Measurements from ENCODE around the gene RASSF4.

The RASSF4 gene

DNA sequence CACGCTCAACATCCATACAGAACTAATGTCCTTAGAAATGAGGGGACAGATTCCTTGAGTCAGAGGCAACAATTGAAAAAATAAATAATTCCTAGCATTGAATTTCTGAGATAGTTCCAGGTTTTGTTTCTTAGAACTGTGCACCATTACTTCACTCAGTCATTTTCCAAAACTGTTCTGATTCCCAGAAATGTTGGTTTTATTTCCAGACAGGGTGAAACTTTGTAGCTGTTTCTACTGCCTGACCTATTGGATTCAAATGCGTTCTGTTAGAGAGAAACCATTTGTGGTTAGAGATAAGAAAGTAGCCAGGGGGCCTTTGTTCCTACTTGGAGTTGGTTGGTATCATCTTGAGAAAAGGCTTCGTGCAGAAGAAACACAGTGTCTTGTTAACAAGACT is 27.1 kb downstream of the RASSF4 start:
- no peak for DNase-seq

DNA sequence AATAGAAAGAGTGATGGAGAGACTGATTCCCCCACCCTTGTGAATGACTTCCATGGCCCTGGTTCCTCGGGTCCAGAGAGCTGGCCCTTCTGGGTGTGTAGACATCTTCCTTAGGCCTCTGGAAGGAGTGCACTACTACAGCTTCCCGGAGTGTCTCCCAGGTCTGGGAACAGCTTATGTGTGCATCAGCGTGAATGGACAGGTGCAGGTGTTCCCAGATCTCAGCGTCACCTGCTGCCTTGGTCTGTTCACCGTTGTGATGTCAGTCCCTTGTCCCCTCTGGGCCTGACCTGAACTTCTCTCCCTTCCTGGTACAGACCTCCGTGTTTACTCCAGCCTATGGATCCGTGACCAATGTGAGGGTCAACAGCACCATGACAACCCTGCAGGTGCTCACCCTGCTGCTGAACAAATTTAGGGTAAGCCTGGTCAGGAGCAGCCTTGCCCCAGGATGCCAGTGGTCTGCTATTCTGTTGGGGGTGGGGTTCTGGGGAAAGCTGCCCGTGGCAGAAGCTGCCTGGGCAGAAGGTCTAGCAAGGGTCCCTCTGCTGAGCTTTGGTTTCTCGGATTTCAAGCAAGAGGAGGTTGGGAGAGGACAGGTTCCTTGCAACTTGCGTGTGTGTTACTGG is 29.5 kb downstream of the RASSF4 start:
- no peak for DNase-seq

DNA sequence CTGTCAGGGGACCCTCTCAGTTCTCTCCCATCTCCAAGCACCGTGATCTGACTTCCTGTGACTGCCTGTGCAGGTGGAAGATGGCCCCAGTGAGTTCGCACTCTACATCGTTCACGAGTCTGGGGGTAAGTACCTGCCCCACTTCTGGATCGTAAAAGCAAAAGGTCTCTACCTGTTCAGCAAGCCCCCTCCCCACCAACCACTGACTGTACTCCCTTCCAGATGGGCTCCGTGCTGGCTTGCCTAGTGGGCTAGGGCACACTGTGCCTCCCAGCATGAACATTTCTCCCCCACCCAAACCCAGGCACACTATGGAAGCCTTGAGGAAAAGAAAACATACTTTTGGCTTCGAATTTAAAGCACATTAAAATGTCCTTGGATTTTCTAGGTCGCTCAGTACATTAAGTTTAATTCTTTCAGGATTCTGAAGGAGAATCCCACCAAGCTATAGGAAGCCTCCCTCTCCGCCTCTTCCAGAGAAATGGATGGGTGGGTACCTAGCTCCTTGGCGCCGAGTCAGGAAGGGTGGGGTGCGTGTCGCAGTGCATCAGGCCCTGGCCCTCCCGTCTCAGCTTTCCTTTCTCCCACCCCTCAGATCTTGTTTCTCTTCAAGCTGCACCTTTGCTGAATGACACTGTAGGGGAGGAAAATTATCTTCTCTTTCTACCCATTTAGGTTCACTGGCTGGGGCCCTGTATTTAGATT is 30.1 kb downstream of the RASSF4 start:
- no peak for DNase-seq

DNA sequence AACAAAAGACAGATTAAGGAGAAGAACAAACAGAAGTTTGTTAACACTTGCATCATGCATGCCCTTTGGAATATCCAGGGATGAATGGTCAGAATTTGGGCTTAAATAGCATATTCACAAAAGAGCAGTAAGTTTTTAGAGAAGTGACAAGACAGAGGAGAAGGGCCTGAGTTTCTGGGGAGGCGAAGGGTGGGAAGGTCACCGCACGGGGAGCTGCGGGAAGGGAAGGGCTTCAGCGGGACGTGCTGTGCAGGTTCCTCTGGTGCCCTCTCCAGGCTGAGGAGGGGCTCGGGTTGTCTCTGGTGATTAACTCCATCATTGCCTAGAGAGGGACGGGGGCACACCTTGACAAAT is 30.7 kb downstream of the RASSF4 start:
- peak; percentile 37 for DNase-seq

DNA sequence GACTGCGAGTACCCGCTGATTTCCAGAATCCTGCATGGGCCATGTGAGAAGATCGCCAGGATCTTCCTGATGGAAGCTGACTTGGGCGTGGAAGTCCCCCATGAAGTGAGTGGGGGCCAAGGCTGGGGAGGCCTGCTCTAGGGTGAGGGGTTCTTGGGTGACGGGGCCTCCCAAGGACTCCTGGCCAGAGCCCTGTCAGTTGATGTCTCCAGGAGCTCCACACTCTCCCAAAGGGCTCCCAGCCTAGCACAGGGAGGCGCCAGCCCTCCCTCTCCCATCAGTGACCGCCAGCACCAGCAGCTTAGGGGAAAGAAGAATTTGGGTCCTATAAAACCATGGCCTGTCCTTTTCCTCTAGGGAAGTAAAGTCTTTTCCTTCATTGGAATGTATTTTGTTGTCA is 31.4 kb downstream of the RASSF4 start:
- no peak for DNase-seq

DNA sequence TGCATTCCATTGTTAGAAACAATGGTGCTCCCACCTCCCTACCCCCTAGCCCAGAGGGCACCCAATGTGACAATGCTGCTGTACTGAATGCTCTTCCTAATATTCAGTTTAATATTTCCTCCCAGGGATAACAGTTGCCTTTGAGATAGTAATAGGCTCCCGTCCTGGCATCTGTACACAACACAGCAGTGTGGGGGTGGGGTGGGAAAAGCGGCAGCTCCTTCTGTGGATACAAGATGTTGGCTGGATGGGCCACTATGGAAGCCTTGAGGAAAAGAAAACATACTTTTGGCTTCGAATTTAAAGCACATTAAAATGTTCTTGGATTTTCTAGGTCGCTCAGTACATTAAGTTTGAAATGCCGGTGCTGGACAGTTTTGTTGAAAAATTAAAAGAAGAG is 32.0 kb downstream of the RASSF4 start:
- DNase-seq: no peak

DNA sequence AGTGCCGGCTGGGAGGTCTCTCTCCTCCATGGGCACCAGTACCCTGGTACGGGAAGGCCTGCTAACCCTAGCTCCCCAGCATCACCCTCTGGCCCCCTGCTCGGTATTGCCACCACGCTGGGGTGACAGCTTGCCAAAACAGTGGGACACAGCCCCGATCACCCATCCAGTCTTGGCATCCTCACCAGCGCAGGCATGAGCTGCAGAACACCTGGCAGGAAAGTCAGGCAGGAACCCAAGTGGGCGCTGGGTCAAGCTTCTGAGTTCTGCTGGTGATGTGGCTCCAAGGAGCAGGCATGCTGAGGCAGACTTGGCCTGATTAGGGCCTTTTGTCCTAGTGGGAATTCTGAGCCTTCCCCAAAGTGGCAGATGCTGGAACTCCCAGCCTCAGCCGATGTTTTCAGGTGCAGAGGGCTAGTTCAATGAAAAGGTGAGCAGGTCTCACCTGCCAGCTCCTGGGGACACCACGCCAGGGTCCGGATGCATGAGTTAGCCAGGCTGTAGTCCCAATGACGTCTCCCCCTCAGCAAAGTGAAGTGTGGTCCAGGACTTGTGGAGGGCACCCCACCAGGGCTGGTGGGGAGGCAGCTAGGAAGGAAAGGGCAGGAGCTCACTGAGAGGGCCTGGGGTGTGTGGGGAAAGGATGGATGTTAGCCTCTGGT is 32.6 kb downstream of the RASSF4 start:
- no peak for DNase-seq

DNA sequence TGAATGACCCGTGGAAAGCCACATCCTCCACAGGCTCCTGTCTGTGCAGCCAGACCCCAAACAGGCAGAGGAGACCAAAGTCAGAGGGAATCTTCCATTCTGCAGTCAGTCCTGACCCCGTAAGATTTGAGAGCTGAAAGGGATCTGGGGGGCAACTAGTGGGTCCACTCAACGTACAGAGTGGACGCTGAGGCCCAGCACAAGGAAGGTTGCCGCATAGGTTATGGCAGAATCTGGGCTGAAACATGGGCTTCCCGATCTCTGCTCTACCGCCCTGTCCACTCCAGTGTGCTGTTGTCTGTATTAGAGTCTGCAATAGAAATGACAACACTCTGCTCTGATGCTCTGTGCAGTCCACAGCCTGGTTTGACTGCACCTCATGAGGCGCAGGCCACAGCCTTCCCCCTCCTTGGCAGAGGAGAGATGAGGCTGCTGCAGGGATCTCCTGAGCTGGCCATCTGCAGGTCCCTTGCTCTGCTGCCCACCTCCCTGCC is 33.2 kb downstream of the RASSF4 start:
- DNase-seq: no peak

DNA sequence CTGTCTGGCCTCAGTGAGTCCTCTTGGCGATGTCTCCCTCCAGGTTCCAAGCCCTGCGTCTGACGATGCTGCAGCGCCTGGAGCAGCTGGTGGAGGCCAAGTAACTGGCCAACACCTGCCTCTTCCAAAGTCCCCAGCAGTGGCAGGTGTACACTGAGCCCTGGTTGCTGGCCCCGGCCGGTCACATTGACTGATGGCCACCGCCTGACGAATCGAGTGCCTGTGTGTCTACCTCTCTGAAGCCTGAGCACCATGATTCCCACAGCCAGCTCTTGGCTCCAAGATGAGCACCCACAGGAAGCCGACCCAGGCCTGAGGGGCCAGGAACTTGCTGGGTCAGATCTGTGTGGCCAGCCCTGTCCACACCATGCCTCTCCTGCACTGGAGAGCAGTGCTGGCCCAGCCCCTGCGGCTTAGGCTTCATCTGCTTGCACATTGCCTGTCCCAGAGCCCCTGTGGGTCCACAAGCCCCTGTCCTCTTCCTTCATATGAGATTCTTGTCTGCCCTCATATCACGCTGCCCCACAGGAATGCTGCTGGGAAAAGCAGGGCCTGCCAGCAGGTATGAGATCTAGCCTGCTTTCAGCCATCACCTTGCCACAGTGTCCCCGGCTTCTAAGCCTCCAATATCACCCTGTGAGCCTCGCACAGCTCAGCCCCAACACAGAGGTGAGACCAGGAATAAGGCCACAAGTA is 33.8 kb downstream of the RASSF4 start:
- no peak for DNase-seq

DNA sequence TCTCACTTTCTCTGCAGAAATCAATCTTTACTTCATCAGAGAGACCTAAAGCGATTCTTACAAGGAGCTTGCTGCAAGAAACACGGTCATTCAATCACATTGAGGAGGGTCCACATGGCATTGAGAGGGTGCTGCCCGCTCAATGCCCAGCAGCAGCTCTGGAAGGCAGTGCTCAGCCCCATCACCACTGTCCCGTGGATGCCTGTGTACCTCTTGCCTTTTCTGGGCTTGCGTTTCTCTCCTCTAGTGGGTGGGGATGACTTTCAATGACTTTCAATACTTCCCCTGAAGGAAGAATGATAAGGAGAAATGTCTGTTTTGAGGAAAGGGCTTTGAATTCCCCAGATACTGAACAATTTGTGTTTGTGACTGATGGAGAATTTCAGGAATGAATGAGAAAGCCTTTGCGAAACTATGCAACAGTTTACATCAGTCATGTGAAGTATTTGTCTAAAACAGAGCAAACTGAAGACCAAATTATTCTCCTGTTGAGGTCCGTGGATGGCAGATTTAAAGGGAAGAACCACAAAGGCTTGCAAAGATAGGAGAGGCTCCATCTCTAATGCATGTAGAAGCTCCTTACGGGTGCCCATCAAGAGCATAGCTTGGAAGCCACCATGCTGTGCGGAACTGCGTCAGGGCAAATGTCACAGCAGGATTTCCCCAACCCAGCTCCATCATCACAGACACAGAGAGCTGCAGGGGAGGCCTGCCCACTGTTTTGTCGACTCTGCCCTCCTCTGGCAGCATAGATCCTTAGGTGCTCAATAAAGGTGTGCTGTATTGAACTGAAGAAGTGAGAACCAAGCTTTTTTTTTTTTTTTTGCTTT is 34.5 kb downstream of the RASSF4 start:
- DNase-seq: no peak

DNA sequence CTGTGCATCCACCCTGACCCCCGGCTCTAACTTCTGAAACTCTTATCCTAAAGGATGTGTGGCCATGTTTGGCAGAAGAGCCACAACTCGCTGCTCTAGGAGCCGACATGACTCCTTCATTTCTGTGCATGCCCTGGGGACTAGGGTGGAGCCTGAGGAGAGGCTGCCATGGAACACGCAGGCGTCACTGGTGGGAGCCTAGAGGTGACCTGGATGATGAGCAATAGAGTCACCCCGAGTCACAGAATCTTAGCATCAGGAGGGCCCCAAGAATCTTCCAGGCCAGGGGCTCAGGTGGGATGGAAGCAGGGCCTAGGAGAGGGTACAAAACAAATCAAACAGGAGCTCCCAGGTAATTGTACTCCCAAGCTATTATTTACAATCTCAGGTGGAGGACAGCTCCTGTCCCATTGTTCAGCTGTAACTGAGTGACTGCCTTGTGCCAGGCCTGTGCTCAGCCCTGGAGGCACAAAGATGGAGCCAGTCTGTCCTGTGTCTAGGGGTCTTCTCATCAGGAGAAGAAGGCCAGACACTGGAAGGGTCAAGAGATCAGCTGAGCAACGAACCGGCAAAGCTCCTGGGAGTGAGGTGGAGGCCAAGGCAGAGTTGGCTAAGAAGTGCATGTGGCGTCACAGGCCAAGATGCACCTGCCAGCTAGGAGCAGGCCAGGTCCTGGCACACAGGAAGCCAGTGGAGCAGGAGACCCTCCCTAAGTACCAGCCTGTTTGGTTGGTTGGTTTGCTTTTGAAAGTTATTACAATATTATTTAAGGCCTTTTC is 35.3 kb downstream of the RASSF4 start:
- no peak for DNase-seq

DNA sequence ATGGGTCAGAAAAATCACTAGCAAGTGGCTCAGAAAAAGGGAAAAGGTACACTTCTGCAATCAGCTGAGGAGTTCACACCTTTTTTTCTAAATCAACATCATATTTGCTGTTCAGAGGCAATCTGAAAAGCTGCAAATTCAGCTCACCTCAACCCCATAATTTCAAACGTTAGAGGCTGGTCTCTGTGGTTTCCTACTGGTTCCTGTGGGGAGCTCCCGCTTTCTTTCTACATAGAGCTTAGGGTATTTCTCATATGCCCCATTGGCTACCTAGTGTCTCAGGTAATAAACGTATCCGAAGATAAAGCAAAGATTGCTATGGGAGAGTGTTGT is 35.9 kb downstream of the RASSF4 start:
- no peak for DNase-seq

DNA sequence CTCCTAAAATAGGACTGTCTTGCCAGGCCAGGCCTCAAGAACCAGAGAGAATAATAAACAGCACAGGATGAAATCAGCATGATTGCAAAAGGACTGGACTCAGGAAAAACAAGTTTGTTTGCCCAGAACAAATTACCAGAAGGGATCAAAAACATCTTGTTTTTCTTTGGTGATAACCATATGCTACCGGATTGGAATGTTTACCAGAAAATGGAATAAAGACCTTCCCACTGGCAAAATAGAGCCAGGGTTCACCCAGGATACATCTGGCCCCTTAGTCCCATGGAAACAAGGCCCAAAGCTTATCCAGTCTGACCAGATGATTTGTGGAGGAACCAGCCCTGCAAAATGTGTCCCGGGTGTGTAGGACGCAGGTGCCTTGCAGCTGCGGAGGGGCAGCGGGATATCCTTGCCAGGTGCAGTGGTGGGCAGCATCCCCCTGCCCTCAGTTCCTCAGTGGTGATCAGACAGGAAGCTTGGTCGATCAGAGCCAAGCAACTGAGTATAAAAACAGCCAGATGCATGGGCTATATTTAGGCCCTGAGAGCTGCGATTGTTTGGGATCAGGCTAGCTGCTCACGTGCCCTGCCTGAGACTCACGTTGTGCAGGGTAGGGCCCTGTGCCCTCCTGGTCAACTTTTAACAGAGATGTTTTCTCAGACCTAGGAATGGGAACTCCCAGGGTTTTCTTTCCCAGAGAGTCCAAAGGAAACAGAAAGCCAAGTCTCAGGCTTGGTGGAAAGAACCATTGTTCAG is 36.5 kb downstream of the RASSF4 start:
- DNase-seq: peak; percentile 33

DNA sequence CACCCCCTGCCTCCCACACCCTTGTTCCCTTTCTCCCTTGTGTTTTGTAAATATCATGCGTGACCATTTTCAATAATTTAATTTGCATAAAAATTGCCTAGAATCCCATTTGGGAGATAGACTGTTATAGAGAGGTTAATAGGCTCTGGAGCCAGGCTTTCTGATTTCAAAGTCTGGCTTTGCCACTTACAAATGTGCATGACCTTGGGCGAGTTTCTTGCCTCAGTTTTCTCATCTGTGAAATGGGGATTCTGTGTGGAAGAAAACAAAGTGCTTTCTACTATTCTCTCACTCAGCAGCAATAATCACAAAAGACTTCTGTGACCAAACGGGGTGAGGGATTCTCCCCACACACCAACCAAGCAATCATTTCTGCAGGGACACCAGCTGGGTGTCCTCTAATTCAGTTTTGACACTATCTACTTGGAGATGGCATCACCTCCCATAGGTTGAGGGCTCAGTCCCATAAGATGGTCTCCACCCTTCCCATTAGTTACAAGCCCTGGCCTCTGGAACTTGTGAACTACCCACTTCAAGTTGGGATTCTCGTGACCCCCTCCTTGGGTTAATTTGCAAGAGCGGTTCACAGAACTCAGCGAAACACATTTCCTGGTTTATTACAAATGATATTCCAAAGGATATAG is 37.6 kb downstream of the RASSF4 start:
- DNase-seq: no peak

DNA sequence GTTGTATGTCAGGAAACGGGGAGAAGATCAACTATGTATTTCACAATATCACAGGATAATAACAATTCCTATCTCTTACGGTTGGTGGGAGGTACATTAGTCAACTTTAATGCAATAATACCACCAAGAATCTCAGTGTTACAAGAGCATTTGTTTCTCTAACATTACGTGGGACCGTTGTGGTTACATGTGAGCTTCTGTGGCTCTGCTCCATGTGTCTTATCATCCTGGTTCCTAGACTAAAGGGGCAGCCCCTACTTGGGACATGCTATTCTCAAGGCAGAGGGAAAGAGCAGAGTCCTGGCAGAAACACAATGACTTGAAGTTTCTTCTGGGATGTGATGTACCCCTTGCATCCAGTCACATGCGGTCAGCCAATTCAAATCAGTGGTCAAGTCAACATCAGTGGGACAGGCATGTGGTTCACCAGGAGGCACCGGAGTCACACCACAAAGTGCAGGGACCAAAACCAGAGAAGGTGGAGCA is 38.6 kb downstream of the RASSF4 start:
- no peak for DNase-seq

DNA sequence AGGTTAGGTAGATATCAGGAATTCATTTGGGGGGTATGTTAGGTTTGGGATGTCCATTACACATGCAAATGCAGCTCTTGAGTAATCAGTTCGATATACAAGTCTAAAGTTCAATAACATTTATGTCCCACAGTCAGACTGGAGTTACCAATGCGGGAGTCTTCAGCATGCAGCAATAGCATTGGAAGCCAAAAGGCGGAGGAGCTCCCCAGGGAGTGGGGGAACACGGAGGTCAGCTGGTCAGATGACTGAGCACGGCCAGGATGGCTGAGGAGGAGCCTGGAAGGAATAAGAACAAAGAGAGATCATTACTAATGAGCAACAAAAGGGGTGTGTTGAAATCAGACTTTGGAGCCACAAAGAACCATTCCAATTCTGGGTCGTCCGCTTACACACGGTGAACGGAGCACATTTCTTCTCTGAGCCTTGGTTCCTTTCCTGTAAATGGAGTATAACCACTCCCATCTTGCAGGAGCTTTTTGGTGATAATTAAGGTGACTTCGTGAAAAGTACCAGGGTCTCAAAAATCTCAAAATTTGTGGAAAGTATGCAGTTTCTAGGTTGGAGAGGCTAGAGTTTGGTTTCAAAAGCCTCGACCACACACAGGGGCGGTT is 40.6 kb downstream of the RASSF4 start:
- DNase-seq: no peak

DNA sequence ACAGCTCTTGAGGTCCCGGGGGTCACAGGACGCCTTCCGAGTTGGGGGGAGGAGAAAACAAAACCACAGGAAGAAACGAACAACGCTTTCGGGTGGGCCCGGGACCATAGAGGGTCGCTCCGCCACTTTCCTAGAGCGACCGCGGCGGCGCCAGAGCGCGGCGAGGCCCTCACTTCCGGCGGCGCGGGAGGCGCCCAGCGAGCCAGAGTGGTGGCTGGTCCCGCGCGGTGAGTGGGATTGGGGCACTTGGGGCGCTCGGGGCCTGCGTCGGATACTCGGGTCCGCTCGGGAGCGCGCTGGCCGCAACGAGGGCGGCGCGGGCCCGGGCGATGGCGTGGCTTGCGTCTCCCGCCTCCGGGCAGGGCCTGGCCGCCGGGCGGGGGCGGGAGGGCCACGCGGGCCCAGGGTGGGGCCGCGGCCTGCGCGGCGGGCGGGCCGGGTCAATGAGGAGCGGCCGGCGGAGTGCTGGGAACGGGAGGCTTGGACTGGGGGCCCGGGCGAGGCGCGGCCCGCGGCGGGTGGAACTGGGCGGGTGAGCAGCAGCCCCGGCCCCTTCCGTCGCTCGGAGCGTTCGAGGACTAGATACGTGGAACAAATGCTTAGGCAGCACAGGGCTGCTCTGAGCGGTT is 41.3 kb downstream of the RASSF4 start, which contains the start of gene ZNF22:
Gene ZNF22, plus strand, starts transcription at position 172 of the 629 bp plus-strand sequence. CDS start 2,446 bp downstream, outside the sequence.
- DNase-seq: peak; percentile 94

DNA sequence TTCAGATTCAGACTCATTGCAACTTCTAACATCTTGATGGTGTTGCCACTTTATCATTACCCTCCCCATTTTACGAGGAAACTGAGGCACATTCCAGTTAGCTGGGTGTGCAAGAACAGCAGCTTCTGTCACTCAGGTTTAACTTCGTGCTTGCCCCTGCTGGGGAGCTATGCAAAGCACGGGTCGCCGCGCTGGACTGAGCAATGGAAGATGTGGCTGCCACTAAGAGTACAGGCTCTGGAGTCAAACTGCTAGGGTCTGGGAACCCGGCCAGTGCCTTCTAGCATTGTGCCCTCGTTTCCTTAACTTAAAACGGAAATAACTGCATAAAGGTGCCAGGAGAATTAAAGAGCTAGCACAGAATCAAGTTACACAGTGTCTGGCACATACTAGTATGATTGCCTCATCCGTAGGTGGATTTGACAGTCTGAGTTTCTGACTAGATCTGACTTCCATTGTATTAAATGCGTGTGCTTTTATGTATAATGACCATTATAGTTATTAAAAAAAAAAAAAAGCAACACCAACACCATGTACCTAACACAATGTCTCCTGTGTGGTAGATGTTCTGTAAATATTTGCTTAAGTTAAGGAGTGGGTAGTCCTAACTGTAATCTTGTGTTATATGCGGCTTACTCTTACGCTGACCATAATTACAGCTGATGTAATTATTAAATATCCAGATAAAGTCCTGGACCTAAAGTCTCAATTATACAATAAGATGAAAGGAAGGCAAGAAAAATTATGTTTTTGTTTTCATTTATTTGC is 42.0 kb downstream of the RASSF4 start:
- peak; percentile 83 for DNase-seq

Measured in right kidney (tissue), 1 donor.